Measurements from ENCODE around the gene DPF1. TPM values are rescaled to one million over a fixed set of nuclear protein-coding genes. Genes with fewer than 3 reads are reported as not detected.

The DPF1 gene
- total RNA-seq, 1 donor from 2014 or later, result 3.4 TPM

DNA sequence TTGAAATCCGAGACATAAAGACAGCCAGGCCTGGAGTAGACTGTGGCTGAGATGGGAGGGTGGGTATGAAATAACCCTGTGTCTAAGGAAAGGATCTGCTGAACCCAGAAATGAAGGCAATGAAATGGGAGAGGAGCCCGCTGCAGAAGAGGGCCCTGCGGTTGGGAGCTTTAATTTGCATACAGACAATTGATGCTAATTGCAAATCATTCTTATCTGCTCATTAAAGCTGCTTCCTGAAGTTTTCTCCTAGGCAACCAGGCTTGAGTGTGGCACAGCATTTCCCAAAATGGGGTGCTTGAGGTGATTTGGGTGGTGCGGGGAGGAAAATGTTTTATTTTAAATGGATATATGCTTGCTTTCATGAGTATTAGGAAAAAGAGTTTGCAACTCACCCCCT lies 55.4 kb downstream of the DPF1 start:
- no peaks in the 10 kb centered on the region for H3K36me3 ChIP-seq
- TF ChIP-seq EZH2 (IDR thresholded peaks at IDR 0.05) (no peak), EZH2phosphoT487 (IDR thresholded peaks at IDR 0.05) (no peak)
- TF ChIP-seq, protein P1, sequence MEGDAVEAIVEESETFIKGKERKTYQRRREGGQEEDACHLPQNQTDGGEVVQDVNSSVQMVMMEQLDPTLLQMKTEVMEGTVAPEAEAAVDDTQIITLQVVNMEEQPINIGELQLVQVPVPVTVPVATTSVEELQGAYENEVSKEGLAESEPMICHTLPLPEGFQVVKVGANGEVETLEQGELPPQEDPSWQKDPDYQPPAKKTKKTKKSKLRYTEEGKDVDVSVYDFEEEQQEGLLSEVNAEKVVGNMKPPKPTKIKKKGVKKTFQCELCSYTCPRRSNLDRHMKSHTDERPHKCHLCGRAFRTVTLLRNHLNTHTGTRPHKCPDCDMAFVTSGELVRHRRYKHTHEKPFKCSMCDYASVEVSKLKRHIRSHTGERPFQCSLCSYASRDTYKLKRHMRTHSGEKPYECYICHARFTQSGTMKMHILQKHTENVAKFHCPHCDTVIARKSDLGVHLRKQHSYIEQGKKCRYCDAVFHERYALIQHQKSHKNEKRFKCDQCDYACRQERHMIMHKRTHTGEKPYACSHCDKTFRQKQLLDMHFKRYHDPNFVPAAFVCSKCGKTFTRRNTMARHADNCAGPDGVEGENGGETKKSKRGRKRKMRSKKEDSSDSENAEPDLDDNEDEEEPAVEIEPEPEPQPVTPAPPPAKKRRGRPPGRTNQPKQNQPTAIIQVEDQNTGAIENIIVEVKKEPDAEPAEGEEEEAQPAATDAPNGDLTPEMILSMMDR (IDR thresholded peaks at IDR 0.05), result no peak

DNA sequence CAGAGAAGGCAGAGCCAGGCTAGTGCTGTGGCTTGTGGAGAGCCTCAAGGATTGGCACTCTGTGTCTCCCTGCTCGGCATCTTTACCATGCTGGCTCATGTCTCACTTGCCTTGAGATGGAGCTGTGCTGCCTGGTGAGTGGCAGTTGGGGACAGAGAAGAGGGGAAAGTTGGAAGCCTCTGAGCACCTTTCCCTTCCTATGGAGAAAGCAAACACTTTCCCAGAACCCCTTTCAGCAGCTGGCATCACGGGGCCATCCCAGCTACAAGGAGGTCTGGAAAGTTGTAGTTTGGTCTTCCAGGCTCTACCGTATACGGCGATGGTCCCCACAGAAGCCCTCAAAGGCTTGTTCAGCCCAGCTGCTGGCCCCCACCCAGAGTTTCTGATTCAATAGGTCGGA lies 58.7 kb downstream of the DPF1 start:
- H3K9ac ChIP-seq, result no peak overlapping the region
- Mint-ChIP-seq H3K27me3 (ENCODE audit: insufficient read depth, low read depth) (peaks cover 7% of the 10 kb centered on the region), H3K4me3 (no peak overlapping the region), H3K4me1 (peaks cover 11% of the 10 kb centered on the region), H3K9me3 (peaks cover 9% of the 10 kb centered on the region), H3K27ac (no peak overlapping the region), H3K36me3 (peaks cover 29% of the 10 kb centered on the region)
- no peak for TF ChIP-seq EZH2 (IDR thresholded peaks at IDR 0.05)
- TF ChIP-seq, protein P1 (IDR thresholded peaks at IDR 0.05), result no peak
- TF ChIP-seq EZH2phosphoT487 (IDR thresholded peaks at IDR 0.05), result no peak
- H3K4me2 ChIP-seq, result no peak overlapping the region
- no peaks in the 10 kb centered on the region for H3K79me2 ChIP-seq (ENCODE audit: low read depth)
- H3K27me3 ChIP-seq, result no peaks in the 10 kb centered on the region
- H3K9me3 ChIP-seq (ENCODE audit: low read depth), result no peaks in the 10 kb centered on the region
- H3K36me3 ChIP-seq, result no peaks in the 10 kb centered on the region
- no peaks in the 10 kb centered on the region for H3F3A ChIP-seq (ENCODE audit: low read depth)
- H3K4me3 ChIP-seq, result no peak overlapping the region
- H4K20me1 ChIP-seq (ENCODE audit: low read depth), result no peaks in the 10 kb centered on the region
- no peak for DNase-seq (ENCODE audit: low spot score)
- H2AFZ ChIP-seq (replicated peaks), result no peak overlapping the region
- H3K27ac ChIP-seq, result no peak overlapping the region
- H3K4me1 ChIP-seq, result no peaks in the 10 kb centered on the region

More for the DNA sequence above, 55.4 kb downstream of the DPF1 start:
- Mint-ChIP-seq H3K4me1 (peaks cover 16% of the 10 kb centered on the region), H3K27me3 (ENCODE audit: insufficient read depth, low read depth) (peaks cover 3% of the 10 kb centered on the region), H3K36me3 (peaks cover 5% of the 10 kb centered on the region), H3K4me3 (no peak overlapping the region), H3K27ac (no peak overlapping the region), H3K9me3 (no peaks in the 10 kb centered on the region)
- H3K9me3 ChIP-seq (ENCODE audit: low read depth), result no peaks in the 10 kb centered on the region
- H3K79me2 ChIP-seq (ENCODE audit: low read depth), result no peaks in the 10 kb centered on the region
- H3F3A ChIP-seq (ENCODE audit: low read depth), result no peaks in the 10 kb centered on the region
- H3K4me3 ChIP-seq, result no peak overlapping the region
- no peaks in the 10 kb centered on the region for H3K4me1 ChIP-seq
- H3K27ac ChIP-seq, result no peak overlapping the region
- no peak overlapping the region for H3K4me2 ChIP-seq
- H3K9ac ChIP-seq, result no peak overlapping the region
- H3K27me3 ChIP-seq, result no peaks in the 10 kb centered on the region
- H2AFZ ChIP-seq (replicated peaks), result no peak overlapping the region
- DNase-seq (ENCODE audit: low spot score), result no peak
- no peaks in the 10 kb centered on the region for H4K20me1 ChIP-seq (ENCODE audit: low read depth)

DNA sequence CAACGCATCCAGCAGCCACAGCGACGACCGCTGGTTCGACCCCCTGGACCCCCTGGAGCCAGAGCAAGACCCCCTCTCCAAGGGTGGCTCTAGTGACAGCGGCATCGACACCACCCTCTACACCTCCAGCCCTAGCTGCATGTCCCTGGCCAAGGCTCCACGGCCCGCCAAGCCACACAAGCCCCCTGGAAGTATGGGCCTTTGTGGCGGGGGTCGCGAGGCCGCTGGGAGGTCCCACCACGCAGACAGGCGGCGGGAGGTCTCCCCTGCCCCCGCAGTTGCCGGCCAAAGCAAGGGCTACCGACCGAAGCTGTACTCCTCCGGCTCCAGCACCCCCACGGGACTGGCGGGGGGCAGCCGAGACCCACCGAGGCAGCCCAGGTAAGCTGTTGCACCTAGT lies 59.5 kb downstream of the DPF1 start:
- Histone ChIP-seq H3K4me1 (no peaks in the 10 kb centered on the region), H3K36me3 (no peaks in the 10 kb centered on the region), H3K79me2 (ENCODE audit: low read depth) (no peaks in the 10 kb centered on the region), H3K27ac (no peak overlapping the region), H3K27me3 (no peaks in the 10 kb centered on the region), H3K9me3 (ENCODE audit: low read depth) (no peaks in the 10 kb centered on the region), H3K4me3 (no peak overlapping the region), H4K20me1 (ENCODE audit: low read depth) (no peaks in the 10 kb centered on the region), H3K9ac (no peak overlapping the region), H3K4me2 (no peak overlapping the region), H3F3A (ENCODE audit: low read depth) (no peaks in the 10 kb centered on the region), H2AFZ (replicated peaks) (no peak overlapping the region)
- Mint-ChIP-seq H3K36me3 (peaks cover 29% of the 10 kb centered on the region), H3K27me3 (ENCODE audit: insufficient read depth, low read depth) (peaks cover 7% of the 10 kb centered on the region), H3K9me3 (peaks cover 9% of the 10 kb centered on the region), H3K27ac (no peak overlapping the region), H3K4me3 (no peak overlapping the region), H3K4me1 (peaks cover 6% of the 10 kb centered on the region)
- TF ChIP-seq EZH2 (IDR thresholded peaks at IDR 0.05), result no peak
- no peak for TF ChIP-seq EZH2phosphoT487 (IDR thresholded peaks at IDR 0.05)
- TF ChIP-seq, protein P1 (IDR thresholded peaks at IDR 0.05), result no peak
- DNase-seq (ENCODE audit: low spot score), result no peak

Data from neural progenitor cell (in vitro differentiated cells).